Fibroblast of lung (primary cell): ENCODE results near the gene PYGB.

Experiments
- EZH2 ChIP-seq: IDR thresholded peaks from 2 replicates; pipeline ENCODE4 v1.5.1; 2012; ENCODE audit warnings: low read length, control low read depth, mild to moderate bottlenecking; ENCODE audit errors: missing control alignments
- TF ChIP-seq, protein P1 (sequence below), 2 donors: IDR thresholded peaks in 1 of 2; conservative IDR thresholded peaks in 1 of 2; 1 replicate in 1 of 2; 2 replicates in 1 of 2; pipeline ENCODE4 v1.5.1; 2011 to 2012; ENCODE audit warnings: low read length in 2 of 2, control low read depth in 1 of 2, inconsistent platforms in 1 of 2, low read depth in 1 of 2, mild to moderate bottlenecking in 1 of 2

DNA sequence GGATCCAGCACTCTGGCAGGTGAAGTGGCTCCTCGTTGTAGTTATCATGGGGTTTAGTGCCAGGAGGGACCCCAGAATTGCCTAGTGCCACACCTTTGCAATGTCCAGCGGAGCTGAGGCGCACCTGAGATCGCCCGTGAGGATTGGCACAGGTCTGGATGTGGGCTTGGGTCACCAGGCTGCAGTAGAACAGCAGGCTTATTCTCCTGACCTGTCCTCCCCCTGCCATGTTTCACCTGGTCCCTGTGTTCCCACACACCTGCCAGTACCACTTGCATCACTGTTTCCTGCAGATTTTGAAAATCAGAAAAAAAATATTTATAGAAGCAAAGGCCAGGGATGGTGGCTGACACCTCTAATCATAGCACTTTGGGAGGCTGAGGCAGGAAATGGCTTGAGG is 35.6 kb upstream of the PYGB start:
- TF ChIP-seq, protein P1, sequence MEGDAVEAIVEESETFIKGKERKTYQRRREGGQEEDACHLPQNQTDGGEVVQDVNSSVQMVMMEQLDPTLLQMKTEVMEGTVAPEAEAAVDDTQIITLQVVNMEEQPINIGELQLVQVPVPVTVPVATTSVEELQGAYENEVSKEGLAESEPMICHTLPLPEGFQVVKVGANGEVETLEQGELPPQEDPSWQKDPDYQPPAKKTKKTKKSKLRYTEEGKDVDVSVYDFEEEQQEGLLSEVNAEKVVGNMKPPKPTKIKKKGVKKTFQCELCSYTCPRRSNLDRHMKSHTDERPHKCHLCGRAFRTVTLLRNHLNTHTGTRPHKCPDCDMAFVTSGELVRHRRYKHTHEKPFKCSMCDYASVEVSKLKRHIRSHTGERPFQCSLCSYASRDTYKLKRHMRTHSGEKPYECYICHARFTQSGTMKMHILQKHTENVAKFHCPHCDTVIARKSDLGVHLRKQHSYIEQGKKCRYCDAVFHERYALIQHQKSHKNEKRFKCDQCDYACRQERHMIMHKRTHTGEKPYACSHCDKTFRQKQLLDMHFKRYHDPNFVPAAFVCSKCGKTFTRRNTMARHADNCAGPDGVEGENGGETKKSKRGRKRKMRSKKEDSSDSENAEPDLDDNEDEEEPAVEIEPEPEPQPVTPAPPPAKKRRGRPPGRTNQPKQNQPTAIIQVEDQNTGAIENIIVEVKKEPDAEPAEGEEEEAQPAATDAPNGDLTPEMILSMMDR (conservative IDR thresholded peaks at IDR 0.05 in 1 of 2, IDR thresholded peaks at IDR 0.05 in 1 of 2; ENCODE audit: low read depth in 1 of 2, low read length in 2 of 2), result no peak
- no peak for TF ChIP-seq EZH2
